Brain pericyte (primary cell): Measurements from ENCODE around the gene ZMIZ1.

Source experiments
- DNase-seq: peaks from one replicate; pipeline ENCODE4 v3.0.0-alpha.2; 2012; ENCODE audit warnings: low read depth, low spot score

The ZMIZ1 gene

DNA sequence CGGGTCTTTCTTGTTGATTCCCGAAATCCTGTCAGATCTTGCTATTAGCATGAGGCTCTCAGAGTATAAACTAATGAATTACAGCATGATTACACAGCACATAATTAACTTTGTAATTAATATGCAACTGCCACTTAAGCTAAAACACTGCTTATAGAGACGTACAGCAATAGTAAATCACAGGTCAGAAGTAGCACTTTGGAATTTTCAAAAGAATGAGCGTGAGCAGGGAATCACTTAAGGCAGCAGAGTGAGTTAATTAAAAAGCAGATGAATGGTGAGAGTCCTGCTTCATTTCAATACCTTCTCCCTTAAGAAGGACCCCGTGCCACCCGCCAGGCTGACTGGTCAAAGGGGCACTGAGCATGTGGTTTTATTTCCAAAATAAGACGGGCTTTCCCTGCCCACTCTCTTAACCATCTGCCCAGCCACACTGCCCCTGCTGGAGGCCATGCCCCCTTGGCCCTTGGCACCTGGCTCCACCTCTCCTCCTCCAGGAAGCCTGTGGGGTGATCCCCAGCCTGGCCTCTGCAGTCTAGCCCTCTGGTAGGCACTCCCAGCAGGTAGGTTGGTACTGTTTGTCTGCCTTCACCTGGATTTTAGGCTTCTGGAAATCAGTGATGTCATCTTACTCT lies 117.8 kb downstream of the ZMIZ1 start:
- no peak for DNase-seq

DNA sequence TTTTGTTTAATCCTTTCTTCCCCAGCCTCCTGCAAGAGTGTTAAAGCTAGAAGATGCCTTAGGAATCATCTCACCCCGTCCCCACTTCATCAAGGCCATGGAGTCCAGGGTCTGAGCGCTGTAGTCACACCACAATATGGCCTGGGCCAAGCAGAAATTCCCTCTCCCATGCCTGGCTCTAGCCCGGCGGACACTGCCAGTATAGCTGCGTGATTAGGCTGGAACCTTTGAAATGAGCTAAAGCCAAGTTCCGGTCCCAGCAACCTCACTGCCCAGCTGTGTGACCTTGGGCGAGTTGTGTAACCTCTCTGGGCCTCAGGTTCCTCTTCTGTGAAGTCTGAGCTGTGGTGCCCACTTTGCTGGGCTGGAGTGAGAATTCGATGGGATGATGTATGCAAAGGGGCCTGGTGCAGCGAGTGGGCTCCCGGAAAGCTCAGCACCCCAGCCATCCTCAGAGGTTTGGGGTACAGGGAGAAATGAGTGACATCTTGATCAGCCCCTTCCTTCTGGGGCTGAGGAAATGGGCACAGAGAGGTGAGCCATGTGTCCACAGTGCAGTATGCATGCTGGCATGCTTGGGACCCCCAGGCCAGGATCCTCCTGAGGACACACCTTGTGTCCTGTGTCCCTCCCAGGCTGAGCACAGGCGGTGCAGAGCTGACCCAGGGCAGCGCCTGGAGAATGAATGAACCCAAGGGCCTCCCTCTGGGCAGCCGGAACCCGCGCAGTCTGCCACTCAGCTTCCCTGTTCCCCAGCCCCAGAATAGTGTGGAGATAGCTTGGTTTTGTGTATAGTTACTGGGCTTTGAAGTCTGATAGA lies 118.6 kb downstream of the ZMIZ1 start:
- no peak for DNase-seq

DNA sequence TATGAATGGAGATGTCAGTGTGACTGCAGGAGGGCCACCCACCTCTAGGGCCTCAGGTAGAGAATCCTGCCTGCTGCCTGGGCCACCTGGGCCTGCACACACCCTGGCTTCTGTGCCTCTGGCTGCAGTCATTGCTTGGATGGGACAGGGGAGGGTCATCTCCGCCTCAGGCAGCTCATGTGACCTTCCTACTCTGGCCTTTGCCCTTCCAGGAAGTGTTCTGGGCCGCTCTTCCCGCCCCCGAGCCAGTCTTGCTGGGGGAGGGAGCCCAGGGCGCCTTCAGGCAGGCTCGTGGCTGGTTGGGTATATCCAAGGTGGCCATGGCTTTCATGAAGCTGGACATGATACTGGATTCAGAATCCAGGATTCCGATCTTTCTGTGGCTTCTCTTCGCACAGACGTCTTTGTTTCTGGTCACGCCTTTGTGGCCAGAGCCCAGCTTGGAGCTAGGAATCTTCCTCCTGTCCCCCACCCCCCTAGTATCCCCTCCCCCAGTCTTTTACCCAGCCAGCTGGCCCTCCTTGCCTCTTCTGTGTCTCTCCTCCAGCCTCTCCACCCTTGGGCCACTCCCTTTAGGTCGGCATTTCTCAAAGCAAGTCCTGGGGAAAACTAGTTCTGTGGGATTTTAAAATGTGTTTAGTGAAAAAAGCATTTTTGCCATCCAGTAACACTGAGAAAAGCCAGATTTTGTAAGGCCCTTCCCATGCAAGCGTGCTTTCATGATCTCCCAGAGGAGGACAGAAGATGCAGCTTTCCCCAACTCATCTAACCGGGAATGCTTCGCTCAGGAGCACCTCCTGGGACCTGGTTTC lies 119.6 kb downstream of the ZMIZ1 start:
- DNase-seq, result no peak

DNA sequence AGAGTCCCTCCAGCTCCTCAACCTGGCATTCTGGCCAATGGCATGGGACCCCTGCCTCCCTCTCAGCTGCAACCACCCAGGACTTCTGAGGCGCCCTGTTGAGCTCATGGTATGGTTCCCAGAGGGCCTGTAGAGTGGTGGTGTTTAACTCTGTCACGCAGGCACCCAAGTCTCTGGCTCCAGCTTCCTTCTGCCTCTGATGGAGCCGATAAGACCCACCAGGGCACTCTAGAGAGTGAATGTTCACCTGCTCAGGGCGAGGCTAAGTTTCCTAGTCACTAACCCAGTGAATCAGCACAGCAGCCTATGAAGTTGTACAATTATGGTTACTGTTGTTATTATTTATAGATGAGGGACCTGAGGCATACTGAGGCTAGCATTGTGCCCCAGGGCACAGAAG lies 120.4 kb downstream of the ZMIZ1 start:
- no peak for DNase-seq

DNA sequence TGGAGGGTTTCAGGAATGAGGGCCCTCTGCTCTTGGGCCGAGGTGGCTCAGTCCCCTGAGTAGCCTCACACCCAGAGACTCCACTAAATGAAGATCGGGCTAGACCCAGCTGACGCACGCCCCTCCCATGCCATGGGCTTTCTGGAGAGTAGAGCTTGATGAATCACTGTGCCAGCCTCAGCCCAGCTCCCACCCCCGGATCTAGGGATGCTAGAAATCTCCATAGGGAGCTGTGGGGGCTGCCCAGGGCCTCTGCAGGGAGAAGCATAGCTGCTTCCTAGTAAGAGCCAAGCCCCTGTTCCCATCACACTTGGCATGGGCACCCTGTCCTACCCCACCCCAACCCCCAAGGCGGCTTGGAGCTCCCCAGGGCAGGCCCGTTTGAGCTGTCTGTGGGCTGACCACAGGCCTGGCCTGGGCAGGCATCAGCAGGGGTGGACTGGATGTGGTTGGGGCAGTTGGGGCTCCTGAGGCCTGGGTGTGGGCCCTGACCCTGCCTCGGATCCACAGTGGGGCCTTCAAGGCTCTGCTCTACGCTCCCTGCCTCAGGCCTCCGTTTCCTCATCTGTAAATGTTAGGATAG lies 121.2 kb downstream of the ZMIZ1 start:
- DNase-seq, result no peak

DNA sequence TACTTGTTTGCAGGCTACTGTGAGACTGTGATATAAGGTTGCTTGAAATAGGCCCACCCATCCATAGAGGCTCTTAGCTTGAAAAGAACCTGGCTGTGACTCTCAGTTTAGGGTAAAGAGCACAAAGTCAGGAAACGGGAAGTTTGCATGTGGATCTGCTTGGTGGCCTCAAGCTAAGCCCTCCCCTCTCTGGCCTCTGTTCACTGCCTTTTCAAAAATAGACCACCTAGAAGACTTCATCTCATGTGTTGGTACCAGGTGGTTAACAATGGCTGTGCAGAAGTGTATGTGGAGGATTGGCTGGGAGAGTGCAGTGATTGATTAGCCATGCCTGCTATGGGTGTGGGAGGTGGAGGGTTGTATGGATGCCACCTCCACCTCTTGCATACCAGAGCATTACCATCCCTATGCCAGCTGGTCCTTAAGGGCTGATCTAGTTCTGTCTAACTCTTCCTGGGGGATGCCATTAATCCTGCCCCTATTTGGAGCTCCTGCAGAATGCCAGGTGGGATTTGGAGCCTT lies 122.0 kb downstream of the ZMIZ1 start:
- no peak for DNase-seq

DNA sequence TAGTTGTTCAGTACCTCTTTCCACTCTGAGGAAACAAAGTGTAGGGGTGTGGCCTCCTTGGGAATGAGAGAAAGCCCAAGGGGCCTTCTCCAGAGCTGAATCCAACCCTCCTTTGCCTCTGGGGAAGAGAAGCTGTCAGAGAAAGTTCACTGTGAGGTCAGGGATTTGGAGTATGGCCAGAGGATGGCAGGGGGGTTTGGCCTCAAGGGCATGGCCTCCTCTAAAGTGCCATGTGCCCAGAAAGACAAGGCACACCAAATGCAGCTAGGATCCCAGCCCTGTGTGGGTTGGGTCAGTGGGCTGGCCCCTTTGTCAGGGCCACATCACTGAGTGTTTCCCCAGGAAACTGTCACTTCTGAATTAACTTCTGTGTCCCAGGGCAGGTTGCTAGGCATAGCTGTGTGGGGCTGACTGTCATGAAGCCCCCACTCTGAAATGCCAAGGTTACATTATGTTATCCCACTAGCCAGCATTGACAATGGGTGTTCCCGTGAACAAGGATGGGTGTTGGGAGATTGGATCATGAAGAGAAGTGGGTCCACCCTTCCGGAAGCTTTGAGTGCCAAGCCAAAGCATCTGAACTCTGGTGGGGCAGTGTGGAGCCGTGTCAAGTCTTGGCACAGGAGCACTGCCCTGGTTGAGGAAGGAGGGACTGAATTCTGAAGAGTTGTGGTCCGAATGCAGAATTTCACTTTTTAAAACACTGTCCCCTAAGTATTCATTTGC lies 123.3 kb downstream of the ZMIZ1 start:
- DNase-seq, result no peak

DNA sequence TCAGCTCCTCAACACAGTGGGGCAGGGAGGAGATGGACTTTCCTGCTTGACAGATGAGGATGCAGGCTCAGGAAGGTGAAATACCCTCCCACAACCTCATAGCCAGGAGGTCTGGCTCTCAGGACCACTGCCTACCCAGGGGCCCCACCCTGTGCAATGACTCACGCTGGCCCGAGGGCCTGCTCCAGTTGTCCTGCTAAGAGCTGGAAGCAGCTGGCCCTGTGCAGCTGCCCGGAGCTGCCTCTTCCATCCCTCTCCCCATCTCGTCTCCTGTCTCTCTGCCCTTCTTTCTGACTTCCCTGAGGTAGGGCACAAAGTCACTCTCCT lies 123.9 kb downstream of the ZMIZ1 start:
- DNase-seq, result no peak

DNA sequence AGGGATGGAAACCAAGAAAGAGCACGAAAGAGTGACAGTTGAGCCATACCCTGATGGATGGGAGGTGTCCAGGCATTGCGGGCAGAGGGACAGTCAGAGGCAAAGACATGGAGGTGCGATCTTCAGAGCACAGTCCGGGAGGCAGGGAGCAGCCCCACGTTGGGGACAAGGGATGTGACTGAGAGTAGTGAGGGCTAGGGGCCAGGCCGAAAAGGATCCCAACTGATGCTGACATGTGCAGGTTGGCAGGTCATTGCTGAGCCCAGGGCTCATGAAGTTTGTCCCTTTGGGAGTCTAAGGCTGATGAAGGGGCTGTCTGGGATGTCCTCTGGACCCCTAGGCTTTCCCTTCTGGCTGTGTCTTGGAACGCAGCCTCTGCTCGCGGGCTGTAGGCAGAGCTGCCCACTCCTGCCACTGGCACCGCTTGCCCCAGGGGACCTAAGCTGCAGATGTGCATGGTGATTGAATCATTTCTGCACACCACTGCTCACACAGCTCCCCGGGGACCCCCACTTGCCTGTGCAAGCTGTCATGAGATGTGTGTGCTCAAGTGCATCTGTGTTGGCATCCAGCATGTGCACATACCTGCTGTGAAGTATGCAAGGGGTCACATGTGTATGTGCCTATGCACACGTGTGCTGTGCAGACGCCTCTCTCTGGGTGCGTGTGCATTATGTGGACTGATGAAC lies 125.1 kb downstream of the ZMIZ1 start:
- DNase-seq, result no peak

DNA sequence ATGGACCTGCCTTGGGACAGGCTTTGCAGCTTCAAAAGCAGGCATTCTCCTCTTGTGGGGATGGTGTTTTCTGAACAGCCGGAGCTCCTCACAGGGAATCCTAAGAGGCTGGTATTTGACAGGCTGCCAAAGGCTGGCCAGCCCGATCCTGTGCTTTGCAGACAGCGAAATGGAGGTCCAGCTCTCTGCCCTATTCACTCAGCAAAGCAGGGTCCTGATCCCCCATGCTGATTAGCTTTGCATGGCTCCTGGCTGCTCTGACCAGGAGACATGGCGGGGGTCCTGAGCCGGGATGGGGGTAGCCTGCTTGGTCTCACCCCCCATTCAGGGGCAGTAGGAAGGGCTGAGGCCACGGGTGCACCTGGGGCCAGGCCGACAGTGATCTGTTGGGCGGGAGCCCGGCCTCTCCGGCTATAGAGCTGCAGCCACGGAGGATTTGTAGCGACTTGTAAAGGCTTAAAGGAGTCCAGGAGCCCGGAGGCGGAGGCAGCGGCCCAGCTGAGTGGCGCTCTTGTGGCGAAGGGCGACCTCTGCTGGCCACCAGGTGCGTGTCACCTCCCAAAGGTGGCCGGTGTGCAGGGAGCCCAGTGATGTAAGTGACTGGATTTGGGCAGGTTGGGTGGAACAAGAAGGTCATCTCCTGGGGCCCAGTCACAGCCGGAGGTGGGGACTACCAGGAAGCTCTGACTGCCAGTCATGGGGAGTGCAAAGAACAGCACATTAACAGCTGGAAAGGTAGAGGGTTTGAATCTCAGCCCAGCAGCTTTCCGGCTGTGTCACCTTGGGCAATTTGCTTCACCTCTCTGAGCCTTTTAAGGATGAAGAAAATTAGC lies 126.5 kb downstream of the ZMIZ1 start:
- peak; percentile 63 for DNase-seq

DNA sequence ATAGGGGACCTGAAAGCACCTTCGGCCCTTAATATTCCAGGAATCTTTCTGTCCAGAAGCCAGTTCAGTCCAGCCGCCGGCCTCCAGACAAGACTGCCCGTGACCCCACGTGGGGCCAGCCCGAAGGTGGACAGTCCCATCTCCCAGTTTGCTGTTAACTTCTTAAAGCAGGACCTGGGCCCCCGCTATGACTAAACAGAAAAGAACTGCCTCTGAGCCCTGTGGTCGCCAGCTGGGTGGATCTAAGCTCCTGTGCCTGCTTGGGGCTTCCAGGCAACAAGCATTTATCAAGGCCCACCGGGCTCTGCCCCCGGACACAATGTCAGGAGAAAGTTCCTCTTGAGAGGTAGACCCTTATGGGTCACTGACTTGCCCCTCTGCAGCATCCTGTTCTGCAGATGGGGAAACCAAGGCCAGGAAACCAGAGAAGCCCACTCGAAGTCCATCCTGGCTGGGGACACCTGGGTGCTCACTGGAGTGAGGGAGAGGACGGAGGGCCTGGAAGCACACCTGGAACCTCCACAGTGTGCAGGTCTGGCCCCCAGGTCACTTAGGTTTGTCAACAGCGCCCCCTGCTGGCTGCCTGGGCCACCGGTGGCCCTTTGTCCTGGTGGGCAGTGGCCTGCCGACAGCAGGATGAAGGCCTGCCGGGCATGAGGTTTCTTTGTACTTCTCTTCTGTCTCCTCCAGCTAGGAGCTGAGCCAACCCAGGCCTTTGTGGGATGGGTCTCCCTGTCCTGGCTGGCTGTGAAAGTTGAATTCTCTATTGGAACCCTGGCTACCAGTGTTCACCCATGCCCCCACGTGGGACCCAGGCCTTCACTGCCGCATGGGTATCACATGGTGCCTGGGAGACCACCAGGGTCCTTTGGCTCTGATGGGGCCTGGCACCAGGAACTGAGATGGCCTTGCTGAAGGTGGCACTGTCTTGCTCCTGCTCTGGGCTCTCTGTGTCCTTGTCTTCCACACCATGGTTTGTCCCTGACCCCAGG lies 128.0 kb downstream of the ZMIZ1 start:
- DNase-seq, result no peak

DNA sequence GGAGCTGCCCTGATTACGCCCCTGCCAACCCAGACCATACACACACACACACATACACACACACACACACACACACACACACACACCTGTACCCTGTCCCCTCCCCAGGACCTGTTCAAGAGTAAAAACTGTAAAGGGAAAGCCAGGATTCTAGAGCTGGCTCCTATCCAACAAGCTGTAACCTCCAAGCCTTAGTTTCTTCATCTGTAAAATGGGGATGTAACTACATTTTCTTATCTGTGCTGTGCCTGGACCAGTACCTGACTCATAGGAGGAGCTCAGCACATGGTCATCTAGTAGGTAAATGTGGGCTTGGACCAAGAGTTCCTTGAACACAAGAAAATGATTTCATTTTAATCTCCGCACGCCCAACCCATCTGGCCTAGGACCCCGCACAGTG lies 128.8 kb downstream of the ZMIZ1 start:
- no peak for DNase-seq

DNA sequence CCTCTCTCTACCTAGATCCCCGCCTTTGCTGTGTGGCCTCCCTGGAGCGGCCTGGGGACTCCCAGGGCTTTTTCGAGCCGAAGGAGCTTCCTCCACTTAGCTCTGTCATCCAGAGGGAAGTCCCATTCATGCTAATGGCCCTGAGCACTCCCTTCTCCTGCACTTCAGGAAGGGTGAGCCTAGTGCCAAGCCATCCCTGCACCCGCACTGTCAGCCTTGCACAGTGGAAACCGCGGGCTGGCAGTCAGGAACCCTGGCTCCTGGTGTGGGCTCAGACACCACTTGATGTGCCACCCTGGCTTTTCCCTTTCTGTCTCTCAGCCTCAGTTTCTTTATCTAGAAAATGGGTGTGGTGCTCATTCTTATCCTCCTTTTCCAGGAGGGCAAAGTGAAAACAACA lies 131.6 kb downstream of the ZMIZ1 start:
- DNase-seq, result no peak

DNA sequence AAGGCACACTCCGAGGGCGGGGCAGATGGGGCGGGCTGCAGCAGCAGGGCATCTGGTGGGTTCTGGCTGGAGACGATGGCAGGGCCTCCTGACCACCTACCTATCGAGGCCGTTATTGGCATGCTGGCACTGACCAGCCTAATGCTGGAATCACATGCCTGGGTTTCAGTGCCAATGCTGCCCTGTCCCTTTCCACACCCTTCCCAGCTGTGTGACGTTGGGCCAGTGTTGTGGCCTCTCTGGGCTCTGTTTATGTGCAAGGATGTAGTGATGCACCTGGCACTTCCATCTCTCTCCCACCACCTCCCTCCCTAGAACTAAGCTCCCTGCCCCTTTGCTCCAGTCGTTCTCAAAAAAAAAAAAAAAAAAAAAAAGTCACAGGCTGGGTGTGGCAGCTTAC lies 132.9 kb downstream of the ZMIZ1 start:
- no peak for DNase-seq

DNA sequence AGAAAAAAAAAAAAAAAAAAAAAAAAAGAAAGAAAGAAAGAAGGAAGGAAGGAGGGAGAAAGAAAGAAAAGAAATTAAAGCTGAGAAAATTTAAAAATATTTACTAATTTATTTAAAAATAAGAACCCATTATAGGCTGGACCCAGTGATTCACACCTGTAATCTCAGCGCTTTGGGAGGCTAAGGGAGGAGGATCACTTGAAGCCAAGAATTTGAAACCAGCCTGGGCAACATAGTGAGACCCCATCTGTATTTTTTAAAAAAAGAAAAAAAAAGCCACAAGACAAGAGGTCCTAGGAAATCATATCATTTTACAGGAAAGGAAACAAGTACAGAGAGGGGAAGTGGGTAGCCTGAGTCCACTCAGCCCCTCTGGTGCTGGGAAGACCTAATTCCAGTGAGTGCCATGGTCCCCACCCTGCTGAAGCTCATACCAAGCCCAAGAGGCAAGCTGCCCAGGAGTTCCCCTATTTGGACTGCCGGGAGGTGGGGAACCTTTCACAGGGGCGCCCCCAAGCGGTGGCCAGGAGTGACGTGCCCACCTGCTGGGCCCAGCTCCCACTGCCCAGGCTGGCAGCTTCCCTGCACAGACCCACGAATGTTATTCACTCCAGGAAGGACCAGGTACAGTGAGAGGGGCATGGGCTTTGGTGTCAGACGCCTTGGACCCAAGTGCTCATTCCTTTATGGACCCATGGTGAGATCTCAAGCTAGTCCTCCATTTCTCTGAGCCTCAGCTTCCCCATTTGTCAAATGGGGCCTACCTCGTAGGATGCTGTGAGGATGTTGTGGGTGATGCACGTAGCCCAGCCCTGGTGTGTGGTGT lies 133.6 kb downstream of the ZMIZ1 start:
- no peak for DNase-seq

DNA sequence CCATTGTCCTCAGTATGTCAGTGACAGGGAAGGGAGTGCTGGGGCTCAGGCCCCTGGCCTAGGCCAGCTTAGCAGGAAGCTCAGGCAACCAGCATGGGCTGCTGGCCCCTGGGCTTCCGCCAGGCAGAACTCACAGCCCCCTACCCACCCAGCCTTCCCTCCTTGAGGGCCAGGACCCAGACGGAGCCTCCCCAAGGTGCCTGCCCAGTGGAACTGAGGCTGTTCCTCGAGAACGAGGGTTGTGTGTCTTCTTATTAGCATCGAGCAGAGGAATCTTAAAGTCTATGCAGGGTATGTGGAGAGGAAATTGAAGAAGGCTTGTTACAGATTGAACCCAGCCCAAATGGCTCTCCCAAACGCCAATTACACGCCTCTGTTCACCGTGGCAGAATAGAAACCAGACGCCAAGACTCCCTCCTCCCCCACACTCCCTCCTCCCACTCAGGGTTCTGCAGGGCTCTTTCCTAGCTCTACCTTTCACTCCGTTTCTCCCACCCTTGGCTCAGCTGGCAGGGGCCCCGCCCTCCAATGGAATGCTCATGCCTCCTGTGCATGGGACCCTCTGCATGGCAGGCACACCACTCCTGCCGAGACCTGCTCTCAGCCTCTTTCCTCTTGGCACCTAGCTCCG lies 134.4 kb downstream of the ZMIZ1 start:
- no peak for DNase-seq

DNA sequence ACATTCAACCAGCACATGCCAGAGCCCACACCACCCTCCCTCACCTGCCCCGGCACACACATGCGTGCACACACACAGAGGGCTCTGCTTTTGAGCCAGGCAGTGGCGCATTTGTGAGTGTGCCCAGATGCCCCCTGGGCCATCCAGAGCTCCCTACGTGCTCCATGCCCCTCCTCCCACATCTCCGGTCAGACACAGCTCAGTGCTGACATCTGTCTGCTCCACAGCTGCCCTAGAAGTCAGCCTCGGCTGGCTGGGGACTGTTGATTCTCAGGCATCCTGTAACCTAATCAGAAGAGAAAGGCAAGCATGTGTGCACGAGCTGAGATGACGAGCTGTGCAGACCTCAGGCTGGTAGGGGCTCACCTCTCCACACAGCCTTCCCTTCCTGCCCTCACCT lies 135.1 kb downstream of the ZMIZ1 start:
- no peak for DNase-seq
